Measurements from ENCODE around the gene LBR.

The LBR gene

GRCh38 chr1:225437710-225438437, 10.0 kb upstream of the LBR start:
- no peak overlapping the region for H3K4me3 ChIP-seq (replicated peaks; ENCODE audit: low read depth, low read length)
- DNase-seq (ENCODE audit: low read depth): peak; percentile 67
- TF ChIP-seq, protein P1, sequence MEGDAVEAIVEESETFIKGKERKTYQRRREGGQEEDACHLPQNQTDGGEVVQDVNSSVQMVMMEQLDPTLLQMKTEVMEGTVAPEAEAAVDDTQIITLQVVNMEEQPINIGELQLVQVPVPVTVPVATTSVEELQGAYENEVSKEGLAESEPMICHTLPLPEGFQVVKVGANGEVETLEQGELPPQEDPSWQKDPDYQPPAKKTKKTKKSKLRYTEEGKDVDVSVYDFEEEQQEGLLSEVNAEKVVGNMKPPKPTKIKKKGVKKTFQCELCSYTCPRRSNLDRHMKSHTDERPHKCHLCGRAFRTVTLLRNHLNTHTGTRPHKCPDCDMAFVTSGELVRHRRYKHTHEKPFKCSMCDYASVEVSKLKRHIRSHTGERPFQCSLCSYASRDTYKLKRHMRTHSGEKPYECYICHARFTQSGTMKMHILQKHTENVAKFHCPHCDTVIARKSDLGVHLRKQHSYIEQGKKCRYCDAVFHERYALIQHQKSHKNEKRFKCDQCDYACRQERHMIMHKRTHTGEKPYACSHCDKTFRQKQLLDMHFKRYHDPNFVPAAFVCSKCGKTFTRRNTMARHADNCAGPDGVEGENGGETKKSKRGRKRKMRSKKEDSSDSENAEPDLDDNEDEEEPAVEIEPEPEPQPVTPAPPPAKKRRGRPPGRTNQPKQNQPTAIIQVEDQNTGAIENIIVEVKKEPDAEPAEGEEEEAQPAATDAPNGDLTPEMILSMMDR (IDR thresholded peaks at IDR 0.05; ENCODE audit: low read length, missing control alignments): peak; percentile 77

- TF ChIP-seq, protein P1 (IDR thresholded peaks at IDR 0.05; ENCODE audit: low read length, missing control alignments): no peak
- no peak for DNase-seq (ENCODE audit: low read depth)
These were observed 8.1 kb upstream of the LBR start for GRCh38 chr1:225435957-225436392.

DNA sequence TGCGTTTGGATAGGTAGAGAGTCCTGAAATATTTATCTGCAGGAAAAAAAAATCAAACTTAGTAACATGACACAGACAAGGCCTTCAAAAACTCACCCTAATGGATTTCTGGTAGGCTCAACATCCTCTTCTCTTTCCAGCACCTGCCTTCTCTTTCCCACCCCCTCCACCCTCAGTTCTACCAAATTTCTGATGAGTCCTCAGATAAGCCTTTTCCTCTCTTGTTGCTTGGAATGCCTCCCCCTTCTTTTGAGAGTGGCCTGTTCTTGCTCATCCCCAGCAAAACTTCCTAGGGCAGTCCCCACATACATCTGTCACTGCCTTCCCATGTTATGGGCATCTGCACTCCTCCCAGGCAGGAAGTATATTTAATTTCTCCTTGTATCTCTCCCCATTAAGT, 7.6 kb upstream of the LBR start:
- DNase-seq (ENCODE audit: low read depth): no peak
- TF ChIP-seq, protein P1 (IDR thresholded peaks at IDR 0.05; ENCODE audit: low read length, missing control alignments): no peak
- no peak overlapping the region for H3K4me3 ChIP-seq (replicated peaks; ENCODE audit: low read depth, low read length)

More at GRCh38 chr1:225435957-225436392, 8.1 kb upstream of the LBR start:
- H3K4me3 ChIP-seq (replicated peaks; ENCODE audit: low read depth, low read length): no peak overlapping the region

GRCh38 chr1:225435076-225435475, 7.2 kb upstream of the LBR start:
- TF ChIP-seq, protein P1 (IDR thresholded peaks at IDR 0.05; ENCODE audit: low read length, missing control alignments): no peak
- no peak for DNase-seq (ENCODE audit: low read depth)

GRCh38 chr1:225434046-225434445, 6.2 kb upstream of the LBR start:
- no peak overlapping the region for H3K4me3 ChIP-seq (replicated peaks; ENCODE audit: low read depth, low read length)
- TF ChIP-seq, protein P1 (IDR thresholded peaks at IDR 0.05; ENCODE audit: low read length, missing control alignments): no peak
- DNase-seq (ENCODE audit: low read depth): no peak

More at GRCh38 chr1:225435076-225435475, 7.2 kb upstream of the LBR start:
- no peak overlapping the region for H3K4me3 ChIP-seq (replicated peaks; ENCODE audit: low read depth, low read length)

- TF ChIP-seq, protein P1 (IDR thresholded peaks at IDR 0.05; ENCODE audit: low read length, missing control alignments): no peak
- H3K4me3 ChIP-seq (replicated peaks; ENCODE audit: low read depth, low read length): no peak overlapping the region
- no peak for DNase-seq (ENCODE audit: low read depth)
These were observed 3.4 kb upstream of the LBR start for GRCh38 chr1:225431081-225431863.

All from fibroblast of pulmonary artery (primary cell).